ENCODE data around the gene AFG1L. TPM values are rescaled to one million over a fixed set of nuclear protein-coding genes. Genes with fewer than 3 reads are reported as not detected.

The AFG1L gene
- polyA plus RNA-seq, 1 of the 3 experiments (the other 2 are of a cell fraction) = 0.71 TPM

- Histone ChIP-seq H3K9me2 (no peaks in the 10 kb centered on the region), H3K9me3 (no peaks in the 10 kb centered on the region), H3K4me1 (ENCODE audit: control insufficient read depth in 1 of 2, insufficient read depth in 2 of 2, low read depth in 1 of 2, low read length in 1 of 2) (peaks cover 18 to 22% of the 10 kb centered on the region in 2 experiments; a peak in 3 of 4 replicates), H4K20me1 (ENCODE audit: insufficient read depth) (peaks cover 54% of the 10 kb centered on the region), H3K4me3 (ENCODE audit: low read depth in 2 of 2, low read length in 1 of 2) (no peak overlapping the region), H3K9ac (no peak overlapping the region), H2AFZ (ENCODE audit: low read depth) (no peak overlapping the region), H3K79me2 (ENCODE audit: insufficient read depth) (peaks cover 89% of the 10 kb centered on the region), H3K4me2 (no peak overlapping the region), H3K36me3 (replicated peaks in 1 of 2; ENCODE audit: control insufficient read depth in 1 of 2, insufficient read depth in 2 of 2, low read length in 1 of 2) (peaks cover 38 to 42% of the 10 kb centered on the region in 2 experiments), H3K27me3 (ENCODE audit: insufficient read depth) (no peaks in the 10 kb centered on the region), H3K27ac (ENCODE audit: low read depth in 2 of 2, low read length in 1 of 2) (no peak overlapping the region), H3F3A (replicated peaks; ENCODE audit: insufficient read depth) (peaks cover 30% of the 10 kb centered on the region)
- TF ChIP-seq PBX3 (IDR thresholded peaks at IDR 0.05) = no peak
- TF ChIP-seq SIN3A (IDR thresholded peaks at IDR 0.05; ENCODE audit: borderline replicate concordance, low read depth, low read length) = no peak
- no peak for TF ChIP-seq CHD2 (IDR thresholded peaks at IDR 0.05; ENCODE audit: low read length, partially characterized antibody)
- no peak for TF ChIP-seq MXI1 (IDR thresholded peaks at IDR 0.05; ENCODE audit: low read depth, low read length)
- TF ChIP-seq TEAD4 (IDR thresholded peaks at IDR 0.05; ENCODE audit: borderline replicate concordance, insufficient read depth) = no peak
- no peak for TF ChIP-seq GABPA (IDR thresholded peaks at IDR 0.05; ENCODE audit: low read depth)
- no peak for TF ChIP-seq ELF1 (IDR thresholded peaks at IDR 0.05)
- TF ChIP-seq FOXJ3 (CRISPR knock-in tag; IDR thresholded peaks at IDR 0.05) = no peak
- CTCF ChIA-PET = interaction anchor here (1.1 kb wide), 1 partner anchor 213 kb away, joined by 4 read pairs; no protein-coding TSS in a partner anchor
- no peak for DNase-seq
- POLR2A ChIA-PET = no interaction called here
- WGBS (ENCODE audit: low lambda C conversion rate) = 92% methylated on average over 3 of the region's 3 CpGs
Measured at GRCh38 chr6:108568551-108569305, 273.9 kb downstream of the AFG1L start.

- Histone ChIP-seq H3K9me3 (no peaks in the 10 kb centered on the region), H3K9ac (no peak overlapping the region), H3K4me1 (ENCODE audit: control insufficient read depth in 1 of 2, insufficient read depth in 2 of 2, low read depth in 1 of 2, low read length in 1 of 2) (peaks cover 6 to 19% of the 10 kb centered on the region in 2 experiments; a peak in 2 of 4 replicates), H3K4me3 (ENCODE audit: low read depth in 2 of 2, low read length in 1 of 2) (no peak overlapping the region), H3K27me3 (ENCODE audit: insufficient read depth) (no peaks in the 10 kb centered on the region), H3K79me2 (ENCODE audit: insufficient read depth) (peaks cover 92% of the 10 kb centered on the region), H3K36me3 (replicated peaks in 1 of 2; ENCODE audit: control insufficient read depth in 1 of 2, insufficient read depth in 2 of 2, low read length in 1 of 2) (peaks cover 42% of the 10 kb centered on the region in 2 experiments), H3K4me2 (no peak overlapping the region), H2AFZ (ENCODE audit: low read depth) (no peak overlapping the region), H3K9me2 (no peaks in the 10 kb centered on the region), H4K20me1 (ENCODE audit: insufficient read depth) (peaks cover 40% of the 10 kb centered on the region), H3F3A (replicated peaks; ENCODE audit: insufficient read depth) (peaks cover 13% of the 10 kb centered on the region), H3K27ac (ENCODE audit: low read depth in 2 of 2, low read length in 1 of 2) (no peak overlapping the region)
- TF ChIP-seq RFX5 (IDR thresholded peaks at IDR 0.05; ENCODE audit: low read length) (no peak), RXRA (IDR thresholded peaks at IDR 0.05; ENCODE audit: borderline replicate concordance, low read depth) (no peak), CTCF (IDR thresholded peaks at IDR 0.05) (peak; percentile 36; the same call in 1 of the 2 replicates), POLR2AphosphoS5 (IDR thresholded peaks at IDR 0.05; ENCODE audit: low read depth, low read length) (no peak), JUND (IDR thresholded peaks at IDR 0.05) (no peak), SIN3A (IDR thresholded peaks at IDR 0.05; ENCODE audit: borderline replicate concordance, low read depth, low read length) (no peak), GABPA (IDR thresholded peaks at IDR 0.05; ENCODE audit: low read depth) (no peak), ELF1 (IDR thresholded peaks at IDR 0.05) (no peak), RAD21 (IDR thresholded peaks at IDR 0.05; ENCODE audit: low read length) (peak; percentile 35; the same call in 1 of the 2 replicates)
- CTCF ChIA-PET = interaction anchor here (0.6 to 1.5 kb wide), 4 partner anchors 10 to 502 kb away, joined by 3 read pairs; partner anchors contain the start of gene FOXO3
- DNase-seq = no peak
- POLR2A ChIA-PET = no interaction called here
- 100% methylated on average over 1 of the region's 1 CpG for WGBS (ENCODE audit: low lambda C conversion rate)
Measured at GRCh38 chr6:108570517-108570916, 275.7 kb downstream of the AFG1L start.

Data from SK-N-SH (cell line).